Mucosa of descending colon (tissue), 3 donors: ENCODE results near the gene AFAP1. TPM values are rescaled to one million over a fixed set of nuclear protein-coding genes. Genes with fewer than 3 reads are reported as not detected.

Experiments
- ATAC-seq: fragments of 200-7000 bp; cut with Tn5 transposase; one replicate; pipeline ENCODE4 v1.9.1; 2020; ENCODE audit warnings: mild to moderate bottlenecking, moderate library complexity
- DNase-seq, 3 donors: peaks; one replicate each; pipeline ENCODE4 v3.0.0-alpha.2; 2020
- H3K36me3 ChIP-seq: fragments of 200-600 bp; one replicate; pipeline ENCODE4 v1.8.0; 2021; ENCODE audit warnings: low read depth, mild to moderate bottlenecking
- H3K4me1 ChIP-seq: fragments of 200-600 bp; one replicate; pipeline ENCODE4 v1.8.0; 2021; ENCODE audit warnings: low read depth, mild to moderate bottlenecking
- H3K4me3 ChIP-seq: fragments of 200-600 bp; one replicate; pipeline ENCODE4 v1.8.0; 2021; ENCODE audit warnings: mild to moderate bottlenecking
- H3K9me3 ChIP-seq: fragments of 200-600 bp; one replicate; pipeline ENCODE4 v1.8.0; 2021; ENCODE audit warnings: mild to moderate bottlenecking
- CTCF ChIP-seq: fragments of 200-600 bp; IDR thresholded peaks from one replicate; pipeline ENCODE4 v1.8.0; 2022; ENCODE audit warnings: antibody characterized with exemption, mild to moderate bottlenecking
- intact Hi-C, 2 donors: fragments of 100-400 bp; cut with DNase I in 1 of 2; cut with micrococcal nuclease in 1 of 2; formaldehyde crosslinking; loops; one replicate each; pipeline versions ENCODE4 v1.11.0 to v1.11.1; 2022; cut with DNase I, micrococcal nuclease
- total RNA-seq, 3 donors: library from RNA; stranded (reverse); fragmentation: NEBNext Ultra II Directional in 2 of 3; extraction: Animal tissue kit (Norgen Biotek cat#: 25700) in 2 of 3; gene quantifications; one replicate each; pipeline versions ENCODE4 v1.2.1 to v1.2.4, GENCODE V29; 2021 to 2023
- donor health status: DM: no; HTN: no; CAD: no; lungs with moderate emphysema.
- donor health status: DM: no; HTN: no; CAD: no.
- donor health status: DM: no; HTN: yes; CAD: no.

AFAP1 gene
- total RNA-seq, 3 donors from 2014 or later, result 31.4 to 59.1 (median 37.1) TPM

- TF ChIP-seq CTCF, result no peak
- ATAC-seq, result no peak
- Histone ChIP-seq H3K4me3 (no peak overlapping the region), H3K36me3 (no peaks in the 10 kb centered on the region), H3K4me1 (no peaks in the 10 kb centered on the region), H3K9me3 (no peaks in the 10 kb centered on the region)
- intact Hi-C loops, result loop anchor here in 1 of 2 donors (10.0 kb wide), 1 partner anchor 521 kb away; the partner anchor contains the start of gene SORCS2
- no peak for DNase-seq
Observed at GRCh38 chr4:7716010-7716721, 223.5 kb downstream of the AFAP1 start.

- intact Hi-C loops, result loop anchor here in 1 of 2 donors (10.0 kb wide), 1 partner anchor 521 kb away; the partner anchor contains the start of gene SORCS2
- no peak overlapping the region for H3K4me3 ChIP-seq
- H3K9me3 ChIP-seq, result no peaks in the 10 kb centered on the region
- no peaks in the 10 kb centered on the region for H3K36me3 ChIP-seq
- DNase-seq (no peak), ATAC-seq (no peak)
- TF ChIP-seq CTCF, result no peak
- no peaks in the 10 kb centered on the region for H3K4me1 ChIP-seq
Observed at GRCh38 chr4:7715271-7716009, 224.2 kb downstream of the AFAP1 start.

- DNase-seq (no peak), ATAC-seq (no peak)
- TF ChIP-seq CTCF, result no peak
- Histone ChIP-seq H3K4me1 (no peaks in the 10 kb centered on the region), H3K36me3 (no peaks in the 10 kb centered on the region), H3K9me3 (no peaks in the 10 kb centered on the region), H3K4me3 (no peak overlapping the region)
- intact Hi-C loops, result loop anchor here in 1 of 2 donors (10.0 kb wide), 1 partner anchor 520 kb away; the partner anchor contains the start of gene SORCS2
Observed at GRCh38 chr4:7714738-7715137, 224.9 kb downstream of the AFAP1 start.

- ATAC-seq (no peak), DNase-seq (peak in 1 of 3 donors; percentile 29)
- no peak overlapping the region for H3K4me3 ChIP-seq
- intact Hi-C loops, result loop anchor here in 1 of 2 donors (10.0 kb wide), 1 partner anchor 519 kb away; the partner anchor contains the start of gene SORCS2
- H3K4me1 ChIP-seq, result no peaks in the 10 kb centered on the region
- TF ChIP-seq CTCF, result no peak
- H3K9me3 ChIP-seq, result no peaks in the 10 kb centered on the region
- no peaks in the 10 kb centered on the region for H3K36me3 ChIP-seq
Observed at GRCh38 chr4:7714176-7714575, 225.5 kb downstream of the AFAP1 start.

GRCh38 chr4:7713757-7714156 is 225.9 kb downstream of the AFAP1 start:
- H3K4me1 ChIP-seq, result no peaks in the 10 kb centered on the region
- H3K9me3 ChIP-seq, result no peaks in the 10 kb centered on the region
- H3K4me3 ChIP-seq, result no peak overlapping the region
- peak in 1 of 3 donors; percentile 21 for DNase-seq
- intact Hi-C loops, result loop anchor here in 1 of 2 donors (10.0 kb wide), 1 partner anchor 519 kb away; the partner anchor contains the start of gene SORCS2
- no peak for ATAC-seq
- H3K36me3 ChIP-seq, result no peaks in the 10 kb centered on the region
- no peak for TF ChIP-seq CTCF
